NCI-H524 treated with DMSO at 0.1 percent for 48 hours (cell line): ENCODE results near the gene ZNF428.
A peak's percentile ranks its signal among the peaks of the same experiment; 100 is the strongest.
"Not testable (repeated sequence)": the region's sequence is repeated elsewhere in the genome, so short reads cannot be mapped to it uniquely, and the experiment has no call there.

Experiments
- DNase-seq: peaks from one replicate; lab custom pipeline; 2025; lab: John Stamatoyannopoulos, UW

Gene ZNF428

DNA sequence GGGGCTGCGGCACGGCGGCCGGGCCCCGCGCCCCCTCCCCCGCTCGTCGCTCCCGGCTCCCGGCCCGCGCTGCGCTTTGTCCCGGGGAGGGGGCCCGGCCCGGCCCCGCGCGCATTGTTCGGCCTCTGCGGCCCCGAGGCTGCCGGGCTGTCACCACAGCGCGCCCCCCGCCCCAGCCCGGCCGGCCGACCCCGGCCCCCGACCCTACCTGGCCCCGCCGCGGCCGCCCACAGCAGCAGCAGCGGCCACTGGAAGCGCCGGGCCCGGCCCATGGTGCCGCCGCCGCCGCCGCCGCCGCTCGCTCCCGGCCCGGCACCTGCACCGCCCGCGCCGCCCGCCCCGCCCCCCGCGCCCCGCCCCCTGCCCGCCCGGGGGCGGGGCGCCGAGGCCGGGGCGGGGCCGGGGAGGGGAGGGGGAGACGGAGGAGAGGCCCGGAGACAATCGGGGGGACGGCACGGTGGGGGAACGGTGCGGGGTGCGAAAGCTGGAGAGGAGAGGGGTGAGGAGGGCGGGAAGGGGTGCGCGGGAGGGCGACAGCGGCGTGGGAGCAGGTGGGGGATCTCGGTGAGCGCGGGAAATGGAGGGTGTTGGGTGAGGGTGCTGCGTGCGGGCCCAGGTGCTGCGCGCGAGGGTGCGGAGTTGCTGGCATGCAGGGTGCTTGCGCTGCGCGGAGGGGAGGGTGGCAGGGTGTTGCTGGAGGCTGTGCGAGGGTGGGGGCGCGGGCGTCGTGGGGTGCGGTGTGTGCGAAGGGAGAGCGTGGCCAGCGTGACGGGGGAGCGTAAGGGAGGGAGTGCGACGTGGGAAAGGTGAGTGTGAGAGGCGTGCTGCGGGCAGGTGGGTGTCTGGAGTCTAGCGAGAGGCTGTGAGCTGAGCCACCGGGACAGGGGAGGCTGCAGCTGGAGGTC lies 20.3 kb upstream of the ZNF428 start, which contains the start of gene CADM4:
Gene CADM4 (minus strand): TSS at position 332 of the 905 bp plus-strand sequence. CDS start 60 bp downstream, at position 272.
- no peak for DNase-seq

DNA sequence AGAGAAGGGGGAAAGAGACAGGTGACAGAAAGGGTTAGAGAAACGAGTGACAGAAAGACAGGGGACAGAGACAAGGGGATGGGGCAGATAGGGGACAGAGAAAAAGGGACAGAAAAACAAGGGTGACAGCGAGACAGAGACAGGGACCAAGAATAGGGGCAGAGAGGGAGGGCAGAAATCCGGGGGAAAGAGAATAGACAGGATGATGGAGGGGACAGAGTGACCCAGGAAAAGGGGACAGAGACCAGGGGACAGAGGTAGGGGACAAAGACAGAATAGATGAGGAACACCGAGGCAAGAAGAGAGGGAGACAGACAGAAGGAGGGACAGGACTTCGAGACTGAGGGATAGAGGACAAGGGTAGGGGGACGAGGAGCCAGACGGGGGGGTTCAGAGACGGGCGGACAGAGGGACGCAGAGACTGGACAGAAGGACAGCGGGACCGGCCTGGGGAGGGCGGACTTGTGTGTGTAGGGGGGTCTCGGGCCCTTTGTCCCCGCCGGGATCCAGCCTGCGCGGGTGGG lies 19.6 kb upstream of the ZNF428 start:
- DNase-seq = no peak

DNA sequence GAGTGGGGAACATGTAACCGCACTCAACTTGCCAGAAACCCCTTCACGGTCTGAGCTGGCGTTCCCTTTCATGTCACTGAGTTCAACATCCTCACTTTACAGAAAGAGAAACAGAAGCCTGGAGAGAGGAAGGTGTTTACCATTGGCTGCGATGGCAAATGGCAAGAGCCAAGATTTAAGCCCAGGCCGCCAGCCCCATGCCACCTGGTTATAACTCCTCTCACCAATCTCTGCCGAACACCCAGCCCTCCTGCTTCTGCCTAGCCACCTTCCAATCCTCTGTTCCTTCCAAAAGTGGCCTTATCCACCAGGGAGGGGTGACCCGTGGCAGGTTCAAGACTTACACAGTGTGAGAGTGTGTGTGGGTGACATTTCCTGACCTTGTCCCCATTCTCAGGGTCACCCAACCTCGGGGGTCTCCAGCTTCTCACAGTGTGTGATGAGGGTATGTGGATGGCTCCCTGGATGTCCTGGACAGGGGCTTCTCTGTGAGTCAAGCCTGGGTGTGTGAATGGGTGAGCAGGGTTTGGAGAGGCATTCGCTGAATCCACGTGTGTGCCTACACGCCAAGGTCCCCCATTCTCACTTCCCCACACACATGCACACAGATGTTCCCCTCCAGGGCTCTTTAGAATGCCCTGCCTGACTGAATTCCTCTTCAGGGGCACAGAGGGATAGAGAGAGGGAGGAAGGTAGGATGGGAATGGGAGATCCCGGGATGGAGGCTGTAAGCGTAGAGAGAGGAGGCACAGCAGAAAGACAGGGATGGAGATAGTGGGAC lies 19.0 kb upstream of the ZNF428 start:
- DNase-seq = no peak

DNA sequence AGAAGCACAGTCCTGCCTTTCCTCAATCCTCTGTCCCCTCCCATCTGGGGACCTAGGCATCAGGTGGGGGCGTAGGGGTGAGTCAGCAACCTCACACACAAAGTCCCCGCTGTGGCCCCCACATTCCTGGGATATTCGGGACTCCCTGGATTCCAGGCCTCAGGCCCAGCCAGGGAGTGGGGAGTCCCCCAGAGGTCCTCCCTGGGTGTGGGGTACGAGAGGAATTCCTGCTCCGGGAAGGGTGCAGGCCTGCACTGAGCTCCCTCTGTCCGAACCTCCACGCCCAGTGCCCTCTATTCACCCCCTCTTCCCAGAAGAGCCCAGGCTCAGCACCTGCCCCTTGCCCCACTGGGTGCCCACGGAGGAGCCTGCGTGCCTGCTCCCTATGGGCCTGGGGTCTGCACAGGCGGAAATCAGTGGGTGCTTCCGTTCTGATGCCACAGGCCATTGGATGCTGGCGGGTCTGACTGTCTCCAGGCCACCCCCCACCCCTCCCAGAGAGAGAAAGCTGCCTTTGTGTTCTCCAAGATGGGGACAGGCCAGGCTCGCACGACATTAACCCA lies 16.8 kb upstream of the ZNF428 start:
- DNase-seq = no peak

DNA sequence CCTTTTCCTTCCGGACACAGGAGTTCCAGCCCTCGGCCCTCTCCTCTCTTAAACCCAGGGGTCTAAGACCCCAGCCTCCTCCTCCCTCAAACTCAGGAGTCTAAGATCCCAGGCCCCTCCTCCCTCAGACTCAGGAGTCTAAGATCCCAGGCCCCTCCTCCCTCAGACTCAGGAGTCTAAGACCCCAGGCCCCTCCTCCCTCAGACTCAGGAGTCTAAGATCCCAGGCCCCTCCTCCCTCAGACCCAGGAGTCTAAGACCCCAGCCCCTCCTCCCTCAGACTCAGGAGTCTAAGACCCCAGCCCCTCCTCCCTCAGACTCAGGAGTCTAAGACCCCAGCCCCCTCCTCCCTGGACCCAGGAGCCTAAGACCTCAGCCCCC lies 16.1 kb upstream of the ZNF428 start:
- not testable (repeated sequence) for DNase-seq

DNA sequence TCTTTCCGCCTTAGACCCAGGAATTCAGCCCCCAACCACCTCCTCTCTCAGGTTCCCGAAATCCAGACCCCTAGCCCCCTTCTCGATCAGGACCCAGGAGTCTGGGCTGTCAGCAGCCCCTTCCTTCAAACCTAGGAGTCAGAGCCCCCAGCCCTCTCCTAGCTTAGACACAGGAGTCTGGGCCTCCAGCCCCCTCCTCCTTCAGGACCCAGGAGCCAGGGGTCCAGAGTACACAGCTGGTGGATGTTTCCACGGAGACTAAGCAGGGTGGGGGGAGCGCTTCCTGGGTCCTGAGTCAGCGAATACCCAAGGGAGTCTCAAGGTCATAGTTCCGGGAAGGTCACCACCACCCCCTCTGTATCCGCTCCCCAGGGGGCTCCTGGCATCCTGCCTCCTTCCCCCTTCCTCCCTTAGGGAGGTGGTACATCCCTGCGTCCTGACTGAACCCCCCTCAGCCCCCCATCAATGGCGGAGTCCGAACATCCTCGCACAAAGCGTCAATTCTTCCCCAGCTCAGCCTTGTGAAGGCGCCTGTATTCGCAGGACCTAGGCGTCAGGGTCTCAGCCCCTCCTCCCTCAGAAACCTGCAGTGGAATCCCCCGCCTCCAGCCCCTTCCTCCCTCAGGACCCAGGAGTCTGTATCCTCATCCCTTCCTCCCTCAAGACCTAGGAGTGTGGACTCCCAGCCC lies 15.6 kb upstream of the ZNF428 start:
- no peak for DNase-seq

DNA sequence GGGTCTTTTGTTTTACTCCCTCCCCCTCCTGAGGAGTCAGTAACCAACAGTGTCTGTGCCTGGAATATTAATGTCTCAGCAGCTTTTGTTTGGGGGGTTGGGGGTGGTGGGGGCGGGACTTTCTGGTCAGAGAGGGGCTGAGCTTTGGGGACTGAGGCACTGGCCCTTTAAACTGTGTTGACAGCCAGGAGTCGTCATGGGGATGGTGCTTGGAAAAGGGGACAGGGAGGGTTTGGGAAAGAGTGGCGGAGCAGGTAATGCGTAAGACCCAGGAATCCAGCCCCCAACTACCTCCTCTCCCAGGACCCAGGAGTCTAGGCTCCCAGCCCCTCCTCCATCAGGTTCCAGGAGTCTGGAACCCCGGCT lies 15.1 kb upstream of the ZNF428 start:
- DNase-seq = no peak

DNA sequence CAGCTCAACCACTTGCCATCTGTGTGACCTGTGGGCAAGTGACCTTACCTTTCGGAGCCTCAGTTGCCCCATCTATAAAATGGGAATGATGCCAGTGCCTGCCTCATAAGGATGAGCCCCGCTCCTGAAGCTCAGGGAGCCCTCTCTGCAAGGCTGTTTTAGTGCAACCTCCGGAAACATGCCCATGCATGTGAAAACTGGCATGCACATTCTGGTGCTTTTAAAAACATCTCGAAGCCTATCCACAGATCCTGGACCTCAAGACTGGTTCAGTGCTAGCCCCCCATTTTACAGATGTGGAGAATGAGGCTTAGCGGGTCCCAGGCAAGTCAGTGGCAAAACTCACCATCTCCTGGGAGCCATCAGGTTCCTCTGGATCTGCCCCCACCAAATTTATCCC lies 14.6 kb upstream of the ZNF428 start:
- DNase-seq = no peak

DNA sequence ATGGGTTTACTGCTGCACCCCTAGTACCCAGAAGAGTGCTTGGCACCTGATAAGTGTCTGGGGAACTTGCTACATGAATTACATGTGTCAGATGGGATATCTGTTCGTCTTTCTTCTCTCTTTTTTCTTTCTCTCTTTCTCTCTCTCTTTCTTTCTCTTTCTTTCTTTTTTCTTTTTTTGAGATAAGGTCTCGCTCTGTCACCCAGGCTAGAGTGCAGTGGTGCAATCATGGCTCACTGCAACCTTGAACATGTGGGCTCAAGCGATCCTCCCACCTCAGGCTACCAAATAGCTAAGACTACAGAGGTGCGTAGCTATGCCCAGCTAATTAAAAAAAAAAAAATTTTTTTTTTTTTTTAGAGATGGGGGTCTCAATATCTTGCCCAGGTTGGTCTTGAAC lies 14.1 kb upstream of the ZNF428 start:
- DNase-seq = no peak

DNA sequence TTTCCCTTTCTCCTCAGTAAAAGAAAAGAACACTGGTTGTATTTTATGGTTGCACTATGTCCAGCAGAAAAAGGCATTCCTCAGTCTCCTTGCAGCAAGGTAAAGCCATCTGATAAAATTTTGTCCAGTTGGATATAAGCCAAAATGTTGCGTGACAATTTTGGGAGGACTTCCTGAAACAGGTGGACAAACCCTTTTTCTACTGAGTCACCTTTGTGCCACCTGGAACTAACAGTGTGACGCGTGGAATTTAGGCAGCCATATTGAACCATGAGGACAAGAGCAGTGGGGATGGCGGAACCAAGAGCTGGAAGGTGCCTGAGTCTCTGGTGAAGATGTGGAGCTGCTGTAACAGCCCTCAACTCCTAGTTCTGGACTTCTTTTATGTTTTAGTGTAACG lies 12.1 kb upstream of the ZNF428 start:
- no peak for DNase-seq

DNA sequence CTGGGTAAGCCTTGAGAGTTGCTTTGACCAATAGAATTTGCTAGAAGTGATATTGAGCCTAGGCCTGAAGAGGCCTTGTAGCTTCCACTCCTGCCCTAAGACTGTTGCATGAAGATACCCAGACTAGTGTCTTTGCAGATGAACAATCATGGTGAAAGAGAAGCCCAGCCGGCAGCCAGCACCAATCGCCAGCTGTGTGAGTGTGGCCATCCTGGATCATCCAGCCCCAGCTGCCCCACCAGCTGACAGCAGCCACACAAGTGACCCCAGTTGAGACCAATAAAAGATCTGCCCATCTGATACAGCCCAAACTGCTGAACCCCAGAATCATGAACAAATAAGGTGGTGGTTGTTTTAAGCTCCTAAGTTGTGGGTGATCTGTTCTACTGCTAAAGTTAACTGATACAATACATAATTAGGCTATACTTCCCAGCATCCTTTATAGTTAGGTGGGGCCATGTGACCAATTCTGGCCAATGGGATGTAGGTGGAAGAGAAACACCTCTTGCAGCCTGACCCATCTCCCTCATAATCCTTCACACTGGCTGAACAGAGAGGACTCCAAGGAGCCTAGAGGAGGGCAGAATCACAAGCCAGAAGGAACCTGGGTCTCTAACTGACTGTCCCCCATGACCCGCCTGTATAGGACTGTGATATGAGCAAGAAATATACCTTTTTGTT lies 9.4 kb upstream of the ZNF428 start:
- DNase-seq = no peak

DNA sequence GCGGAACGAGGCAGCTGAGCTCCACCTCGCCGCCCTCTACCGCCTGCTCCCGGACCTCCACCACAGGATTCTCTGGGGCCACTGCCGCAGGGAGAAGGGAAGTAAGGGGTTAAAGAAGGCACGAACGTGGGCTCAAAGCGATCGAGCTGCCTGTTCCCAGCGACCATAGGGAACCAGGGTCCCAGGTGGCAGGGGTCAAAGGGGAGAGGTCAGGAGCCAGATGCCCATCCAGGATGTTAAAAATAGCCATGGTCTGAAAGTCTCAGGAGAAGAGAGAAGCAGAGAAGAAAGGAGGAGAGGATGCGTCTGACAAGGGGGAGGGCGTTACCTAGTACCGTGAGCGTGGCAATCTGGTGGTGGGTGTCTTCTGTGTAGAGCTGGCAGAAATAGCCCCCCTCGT lies 7.4 kb upstream of the ZNF428 start:
- DNase-seq = no peak

DNA sequence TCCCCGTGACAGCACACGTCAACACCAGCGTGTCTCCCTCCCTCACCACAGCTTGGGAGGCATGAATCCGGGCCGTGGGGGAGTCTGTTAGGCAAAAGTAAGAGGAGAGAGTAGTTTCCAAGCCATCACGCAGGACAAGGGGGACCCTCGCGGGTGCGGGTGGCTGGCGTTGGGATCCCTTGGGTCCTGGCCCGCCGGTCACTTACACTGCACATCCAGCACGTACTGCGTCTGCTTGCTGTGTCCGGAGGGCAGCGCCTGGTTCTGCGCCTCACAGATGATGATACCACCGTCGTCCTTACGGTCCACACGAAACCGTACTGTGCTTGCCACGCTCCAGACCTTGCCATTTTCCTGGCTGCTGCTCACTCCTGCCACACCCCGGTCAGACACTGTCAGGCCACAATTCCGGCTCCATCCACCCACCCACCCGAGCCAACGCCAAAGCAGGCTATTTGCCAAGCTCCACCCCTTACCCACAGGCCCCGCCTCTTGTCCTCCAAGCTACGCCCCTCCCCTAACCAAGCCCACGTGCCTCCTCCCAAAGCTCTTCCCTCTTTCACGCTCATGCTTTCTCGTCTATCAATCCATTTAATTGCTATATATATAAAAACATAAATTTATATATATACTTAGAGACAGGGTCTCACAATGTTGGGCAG lies 6.6 kb upstream of the ZNF428 start:
- DNase-seq = no peak

DNA sequence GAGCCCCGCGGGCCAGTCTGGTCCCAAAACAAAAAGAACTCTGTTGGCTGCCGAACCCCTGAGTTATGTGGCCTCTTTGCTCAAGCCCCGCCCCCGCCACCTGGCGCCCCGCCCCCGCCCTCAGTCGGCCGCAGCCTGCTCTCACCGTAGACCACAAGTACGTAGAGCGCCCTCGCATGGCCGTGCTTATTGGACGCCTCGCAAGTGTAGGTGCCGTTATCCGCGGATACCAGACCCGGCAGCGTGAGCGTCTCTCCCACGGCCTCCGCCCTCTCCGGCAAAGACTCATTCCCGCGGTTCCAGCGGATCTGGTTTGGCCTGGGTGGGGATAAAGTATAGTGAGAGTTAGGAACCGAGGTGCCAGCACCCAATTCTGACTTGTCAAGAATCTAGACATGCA lies 5.5 kb upstream of the ZNF428 start:
- DNase-seq = no peak

DNA sequence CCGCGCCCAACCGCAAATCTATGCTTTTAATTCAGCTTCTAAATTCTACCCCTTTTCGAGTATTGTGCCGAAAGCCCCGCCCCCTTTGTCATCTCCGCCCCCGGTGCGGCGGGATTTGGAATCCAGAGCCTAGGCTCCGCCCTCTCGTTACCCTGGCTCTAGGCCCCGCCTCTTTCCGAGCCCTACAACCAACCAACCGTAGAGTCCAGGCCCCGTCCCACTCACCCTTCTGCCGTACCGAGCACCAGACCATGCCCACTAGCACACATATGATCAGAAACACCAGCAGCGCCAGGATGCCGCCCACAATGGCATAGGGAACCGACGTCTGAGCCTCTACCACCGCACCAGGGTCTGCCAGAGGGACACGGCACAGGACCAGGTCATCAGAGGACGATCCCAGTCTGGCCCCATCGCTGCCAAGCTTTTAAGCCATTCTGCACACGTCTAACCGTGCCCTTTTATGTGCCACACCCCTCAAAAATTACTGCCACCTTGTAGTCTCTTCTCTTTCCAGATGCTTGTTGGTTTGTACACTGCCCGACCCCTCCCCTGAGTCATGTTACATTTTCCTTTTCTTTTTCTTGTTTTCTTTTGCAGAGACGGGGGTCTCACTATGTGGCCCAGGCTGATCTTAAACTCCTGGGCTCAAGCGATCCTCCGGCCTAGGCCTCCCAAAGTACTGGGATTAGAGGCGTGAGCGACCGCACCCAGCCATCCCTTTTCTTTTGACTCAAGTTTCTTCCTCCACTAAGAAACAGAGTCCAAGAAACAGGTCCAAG lies 4.7 kb upstream of the ZNF428 start:
- no peak for DNase-seq

DNA sequence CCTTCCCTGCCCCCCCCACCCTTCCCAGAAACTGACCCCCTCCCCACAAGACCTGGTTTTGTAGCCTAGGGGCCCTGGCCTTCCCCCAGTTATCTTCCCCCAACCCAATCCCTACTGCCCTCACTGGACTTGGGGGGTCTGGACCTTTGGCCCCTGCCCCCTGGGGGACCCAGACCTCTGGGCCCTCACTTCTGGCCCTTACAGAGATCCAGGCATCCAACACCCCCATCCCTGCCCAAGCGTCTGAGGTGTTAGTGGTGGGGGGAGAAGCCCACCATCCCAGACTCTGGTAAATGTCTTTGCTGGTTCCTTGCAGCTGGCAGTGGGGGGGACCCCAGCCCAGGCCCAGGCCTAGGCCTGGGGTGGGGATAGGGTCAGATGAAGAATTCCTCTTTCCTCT lies 3.5 kb upstream of the ZNF428 start:
- DNase-seq = no peak

DNA sequence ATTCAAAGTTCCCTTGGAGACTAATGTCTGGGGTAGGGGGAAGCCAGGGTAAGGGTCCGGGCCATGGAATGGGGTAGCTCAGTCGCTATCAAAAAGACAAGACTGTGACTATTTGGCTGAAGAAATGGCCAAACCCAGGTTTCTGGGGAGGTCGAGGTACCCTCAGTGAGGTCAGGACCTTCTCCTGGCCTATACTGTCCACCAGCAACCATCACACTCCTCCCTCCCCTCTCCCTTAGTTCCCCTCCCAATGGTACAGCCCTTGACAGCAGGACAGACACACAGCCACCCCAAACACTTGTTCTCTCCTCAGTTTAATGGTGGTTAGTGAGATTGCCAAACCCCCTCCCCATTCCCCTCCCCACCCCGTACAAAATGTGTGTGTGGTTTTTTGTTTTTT lies 2.6 kb upstream of the ZNF428 start:
- DNase-seq = no peak

DNA sequence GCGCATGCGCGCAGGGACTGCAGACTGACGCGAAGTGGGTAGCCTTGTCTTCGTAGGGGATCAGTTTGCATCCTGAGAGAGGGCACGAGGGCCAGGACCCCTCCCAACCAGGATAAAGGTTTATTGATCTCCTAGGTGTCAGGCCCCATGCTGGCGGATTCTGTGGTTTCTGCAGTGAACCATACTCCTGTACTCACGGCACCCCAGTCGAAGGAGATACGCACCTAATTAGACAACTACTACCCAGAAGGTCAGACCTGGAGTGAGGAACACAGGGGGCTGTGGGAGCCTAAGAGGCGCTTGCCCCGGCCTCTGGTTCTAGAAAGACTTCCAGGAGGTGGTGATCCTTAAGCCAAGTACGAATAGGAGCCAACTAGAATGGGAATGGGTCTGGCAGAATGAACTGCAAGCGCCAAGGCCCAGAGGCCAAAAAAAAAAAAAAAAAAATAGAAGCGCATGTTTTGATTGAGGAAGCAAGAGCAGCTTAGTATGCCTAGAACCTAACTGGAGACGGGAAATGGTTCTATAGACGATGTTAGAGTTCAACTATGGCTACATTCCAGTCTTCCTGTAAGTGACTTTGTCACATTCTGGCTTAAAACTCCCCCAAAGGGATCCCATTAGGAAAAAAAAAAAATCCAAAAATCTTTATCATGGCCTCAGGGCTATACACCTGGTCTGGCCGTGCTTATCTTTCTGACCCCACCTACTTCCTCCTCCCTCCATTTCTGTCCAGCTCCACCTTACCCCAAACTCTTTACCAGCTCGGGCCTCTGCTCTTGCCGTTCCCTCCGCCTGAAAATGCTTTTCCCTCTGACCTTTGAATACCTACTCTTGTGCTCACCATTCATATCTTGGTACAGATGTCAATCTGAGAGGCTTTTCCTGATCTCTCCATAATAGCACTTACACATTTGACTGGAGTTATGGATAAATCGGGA lies 902 bp upstream of the ZNF428 start:
- no peak for DNase-seq

DNA sequence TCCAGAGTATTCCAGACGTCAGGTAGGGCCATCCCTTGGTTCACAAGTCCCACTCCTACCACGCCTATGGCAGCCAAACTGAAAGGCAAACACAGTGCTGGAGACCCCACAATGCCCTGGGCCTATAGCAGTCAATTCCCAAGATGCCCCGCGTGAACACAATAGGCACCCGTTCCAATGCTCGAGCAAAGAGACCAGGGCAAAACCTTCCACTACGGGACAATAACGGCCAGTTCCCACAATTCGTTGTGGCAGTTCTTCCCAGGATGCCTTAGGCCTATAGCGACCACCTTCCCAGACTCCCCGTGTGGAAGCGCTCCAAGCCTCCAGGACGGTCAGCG lies 538 bp downstream of the ZNF428 start:
- peak; percentile 8 for DNase-seq
